Left renal pelvis (tissue), 4 donors: ENCODE data around the gene FGD5. TPM values are rescaled to one million over a fixed set of nuclear protein-coding genes. Genes with fewer than 3 reads are reported as not detected.

Experiments used
- DNase-seq, 4 donors: peaks; one replicate each; pipeline ENCODE4 v3.0.0-alpha.2; 2013; ENCODE audit warnings: low read depth in 4 of 4, low spot score in 3 of 4
- polyA plus RNA-seq, 4 donors: library from polyadenylated mRNA; unstranded; fragments of 120-200 nt; gene quantifications; one replicate each; pipeline ENCODE4 v1.2.1, GENCODE V29; 2013; ENCODE audit not compliant: insufficient read length in 4 of 4

Gene FGD5
- polyA plus RNA-seq, 4 donors = 21.6 to 37.3 (median 23.1) TPM

GRCh38 chr3:14948609-14949038, 129.9 kb downstream of the FGD5 start:
- peak in 1 of 4 donors; percentile 35 for DNase-seq

- DNase-seq = no peak
These were observed 130.4 kb downstream of the FGD5 start for GRCh38 chr3:14949126-14949525.

- no peak for DNase-seq
These were observed 131.5 kb downstream of the FGD5 start for GRCh38 chr3:14950274-14950673.

GRCh38 chr3:14957153-14957552, 138.4 kb downstream of the FGD5 start:
- no peak for DNase-seq

- DNase-seq = no peak
These were observed 139.2 kb downstream of the FGD5 start for GRCh38 chr3:14957925-14958324.

- DNase-seq = no peak
These were observed 140.7 kb downstream of the FGD5 start for GRCh38 chr3:14959359-14959943.

- no peak for DNase-seq
These were observed 144.0 kb downstream of the FGD5 start for GRCh38 chr3:14962762-14963161.

- no peak for DNase-seq
These were observed 148.5 kb downstream of the FGD5 start for GRCh38 chr3:14967285-14967684.

GRCh38 chr3:14969671-14970070, 150.9 kb downstream of the FGD5 start:
- DNase-seq = no peak

GRCh38 chr3:14976317-14976716, 157.6 kb downstream of the FGD5 start:
- DNase-seq = no peak

GRCh38 chr3:14980689-14981088, 161.9 kb downstream of the FGD5 start:
- DNase-seq = no peak

Other genes with a start within 250 kb of the FGD5 start
- 10 to 100 TPM; 25.8 to 36.3 (median 34.1) TPM for gene CCDC174, start 167.2 kb upstream of the FGD5 start, polyA plus RNA-seq
- under 1 TPM; 0.10 to 0.52 (median 0.18) TPM for gene C3orf20, start 143.8 kb upstream of the FGD5 start, polyA plus RNA-seq
- 10 to 100 TPM; 39.5 to 59.1 (median 42.9) TPM for gene NR2C2, start 128.6 kb downstream of the FGD5 start, polyA plus RNA-seq
- gene MRPS25, start 246.4 kb downstream of the FGD5 start, polyA plus RNA-seq = 10 to 100 TPM; 32.7 to 95.3 (median 58.9) TPM